Measurements from ENCODE around the gene ERF.

ERF gene

DNA sequence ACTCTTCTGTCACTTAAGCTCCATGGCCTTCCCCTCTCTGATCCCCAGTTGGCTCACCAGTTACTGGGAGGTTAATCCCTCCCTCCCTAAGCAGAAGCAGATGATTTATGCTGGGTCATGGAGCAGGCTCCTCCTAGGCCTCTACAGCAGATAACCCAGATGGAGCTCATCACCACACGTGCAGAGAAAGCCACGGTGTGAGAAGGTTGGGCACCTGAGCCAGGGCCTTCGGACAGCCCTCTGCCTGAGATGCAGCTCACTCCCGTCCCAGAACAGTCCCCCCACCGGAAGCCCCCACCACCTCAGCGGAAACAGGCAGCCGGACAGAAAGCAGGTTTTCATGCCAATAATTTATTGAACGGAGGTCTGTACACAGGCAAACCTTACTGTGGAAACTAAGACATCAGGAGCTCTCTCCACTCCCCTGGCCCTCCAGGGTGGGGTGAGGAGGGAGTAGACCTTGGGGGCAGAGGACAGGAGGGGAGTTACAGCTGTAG is 25.0 kb downstream of the ERF start:
- TF ChIP-seq, protein P1, sequence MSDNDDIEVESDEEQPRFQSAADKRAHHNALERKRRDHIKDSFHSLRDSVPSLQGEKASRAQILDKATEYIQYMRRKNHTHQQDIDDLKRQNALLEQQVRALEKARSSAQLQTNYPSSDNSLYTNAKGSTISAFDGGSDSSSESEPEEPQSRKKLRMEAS (IDR thresholded peaks at IDR 0.05; ENCODE audit: low read depth, low read length) = no peak
- TF ChIP-seq POLR2A (IDR thresholded peaks at IDR 0.05; ENCODE audit: extremely low read depth, insufficient read length) = no peak
- TF ChIP-seq, protein P2, sequence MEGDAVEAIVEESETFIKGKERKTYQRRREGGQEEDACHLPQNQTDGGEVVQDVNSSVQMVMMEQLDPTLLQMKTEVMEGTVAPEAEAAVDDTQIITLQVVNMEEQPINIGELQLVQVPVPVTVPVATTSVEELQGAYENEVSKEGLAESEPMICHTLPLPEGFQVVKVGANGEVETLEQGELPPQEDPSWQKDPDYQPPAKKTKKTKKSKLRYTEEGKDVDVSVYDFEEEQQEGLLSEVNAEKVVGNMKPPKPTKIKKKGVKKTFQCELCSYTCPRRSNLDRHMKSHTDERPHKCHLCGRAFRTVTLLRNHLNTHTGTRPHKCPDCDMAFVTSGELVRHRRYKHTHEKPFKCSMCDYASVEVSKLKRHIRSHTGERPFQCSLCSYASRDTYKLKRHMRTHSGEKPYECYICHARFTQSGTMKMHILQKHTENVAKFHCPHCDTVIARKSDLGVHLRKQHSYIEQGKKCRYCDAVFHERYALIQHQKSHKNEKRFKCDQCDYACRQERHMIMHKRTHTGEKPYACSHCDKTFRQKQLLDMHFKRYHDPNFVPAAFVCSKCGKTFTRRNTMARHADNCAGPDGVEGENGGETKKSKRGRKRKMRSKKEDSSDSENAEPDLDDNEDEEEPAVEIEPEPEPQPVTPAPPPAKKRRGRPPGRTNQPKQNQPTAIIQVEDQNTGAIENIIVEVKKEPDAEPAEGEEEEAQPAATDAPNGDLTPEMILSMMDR (IDR thresholded peaks at IDR 0.05; ENCODE audit: low read depth, low read length) = no peak
- no peak for TF ChIP-seq MYC (IDR thresholded peaks at IDR 0.05; ENCODE audit: low read depth, low read length)
- no peak overlapping the region for H3K4me3 ChIP-seq (ENCODE audit: low read depth, low read length)
- DNase-seq (ENCODE audit: low read depth) = no peak

DNA sequence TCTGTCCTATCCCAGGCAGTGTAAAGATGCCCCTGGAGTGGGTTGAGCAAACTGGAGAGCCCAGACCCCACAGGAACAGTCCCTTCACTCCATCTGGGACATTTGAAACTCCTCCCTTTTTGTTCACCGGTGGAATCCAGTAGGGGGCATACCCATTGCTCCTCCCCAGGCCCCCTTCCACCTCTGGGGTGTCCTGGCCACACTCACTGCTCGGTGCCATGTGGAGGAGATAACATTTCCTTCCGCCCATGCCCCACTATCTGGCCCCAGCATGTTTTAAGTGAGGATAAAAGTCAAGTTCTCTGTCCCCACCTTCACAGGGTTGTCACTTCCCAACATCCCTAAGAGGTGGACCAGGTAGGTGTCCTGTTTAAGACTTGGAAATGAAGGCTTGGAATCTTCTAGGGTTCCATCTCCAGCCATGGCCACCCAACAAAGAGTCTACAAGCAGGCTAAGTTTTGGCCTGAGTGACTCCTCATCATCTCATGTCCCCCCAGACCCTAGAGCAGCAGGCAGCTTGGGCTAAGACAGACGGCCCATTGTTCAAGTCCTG is 25.6 kb downstream of the ERF start:
- no peak overlapping the region for H3K4me3 ChIP-seq (ENCODE audit: low read depth, low read length)
- no peak for DNase-seq (ENCODE audit: low read depth)
- no peak for TF ChIP-seq POLR2A (IDR thresholded peaks at IDR 0.05; ENCODE audit: extremely low read depth, insufficient read length)
- TF ChIP-seq, protein P1 (IDR thresholded peaks at IDR 0.05; ENCODE audit: low read depth, low read length) = no peak
- TF ChIP-seq, protein P2 (IDR thresholded peaks at IDR 0.05; ENCODE audit: low read depth, low read length) = no peak
- no peak for TF ChIP-seq MYC (IDR thresholded peaks at IDR 0.05; ENCODE audit: low read depth, low read length)

DNA sequence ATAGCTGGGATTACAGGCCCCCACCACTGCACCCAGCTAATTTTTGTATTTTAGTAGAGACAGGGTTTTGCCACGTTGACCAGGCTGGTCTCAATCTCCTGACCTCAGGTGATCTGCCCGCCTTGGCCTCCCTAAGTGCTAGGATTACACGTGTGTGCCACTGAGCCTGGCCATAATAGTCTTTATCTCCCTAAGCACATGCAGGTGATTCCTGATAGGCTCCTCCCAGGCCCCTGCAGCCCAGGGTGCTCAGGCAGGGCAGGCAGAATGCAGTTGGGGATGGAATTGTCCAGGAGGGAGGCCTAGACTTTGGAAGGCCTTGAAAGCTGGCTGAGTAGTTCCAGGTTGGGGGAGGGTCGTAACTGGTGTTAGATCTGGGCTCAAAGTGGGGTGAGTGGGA is 26.3 kb downstream of the ERF start:
- no peak overlapping the region for H3K4me3 ChIP-seq (ENCODE audit: low read depth, low read length)
- TF ChIP-seq, protein P2 (IDR thresholded peaks at IDR 0.05; ENCODE audit: low read depth, low read length) = no peak
- TF ChIP-seq, protein P1 (IDR thresholded peaks at IDR 0.05; ENCODE audit: low read depth, low read length) = no peak
- TF ChIP-seq POLR2A (IDR thresholded peaks at IDR 0.05; ENCODE audit: extremely low read depth, insufficient read length) = no peak
- no peak for TF ChIP-seq MYC (IDR thresholded peaks at IDR 0.05; ENCODE audit: low read depth, low read length)
- DNase-seq (ENCODE audit: low read depth) = no peak

DNA sequence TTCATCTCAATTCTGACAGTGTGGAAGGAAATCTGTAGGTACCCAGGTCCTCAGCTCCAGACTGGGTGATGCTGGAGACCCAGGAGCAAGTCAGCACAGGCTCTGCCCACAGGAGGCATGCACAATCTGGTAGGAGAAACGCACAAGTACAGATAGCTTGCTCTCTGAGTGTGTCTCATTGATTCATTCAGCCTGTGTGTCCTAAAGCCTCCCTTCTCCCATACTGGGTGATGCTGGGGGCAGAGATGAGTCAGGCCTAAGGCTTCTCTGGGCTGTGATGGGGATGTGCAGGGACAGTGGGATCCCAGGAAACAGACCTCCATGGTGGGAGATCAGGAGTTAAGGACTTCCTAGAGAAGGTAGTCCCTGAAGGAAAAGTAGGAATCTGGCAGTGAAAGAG is 28.0 kb downstream of the ERF start:
- no peak overlapping the region for H3K4me3 ChIP-seq (ENCODE audit: low read depth, low read length)
- DNase-seq (ENCODE audit: low read depth) = no peak
- TF ChIP-seq, protein P1 (IDR thresholded peaks at IDR 0.05; ENCODE audit: low read depth, low read length) = no peak
- TF ChIP-seq, protein P2 (IDR thresholded peaks at IDR 0.05; ENCODE audit: low read depth, low read length) = no peak
- TF ChIP-seq POLR2A (IDR thresholded peaks at IDR 0.05; ENCODE audit: extremely low read depth, insufficient read length) (no peak), MYC (IDR thresholded peaks at IDR 0.05; ENCODE audit: low read depth, low read length) (no peak)

DNA sequence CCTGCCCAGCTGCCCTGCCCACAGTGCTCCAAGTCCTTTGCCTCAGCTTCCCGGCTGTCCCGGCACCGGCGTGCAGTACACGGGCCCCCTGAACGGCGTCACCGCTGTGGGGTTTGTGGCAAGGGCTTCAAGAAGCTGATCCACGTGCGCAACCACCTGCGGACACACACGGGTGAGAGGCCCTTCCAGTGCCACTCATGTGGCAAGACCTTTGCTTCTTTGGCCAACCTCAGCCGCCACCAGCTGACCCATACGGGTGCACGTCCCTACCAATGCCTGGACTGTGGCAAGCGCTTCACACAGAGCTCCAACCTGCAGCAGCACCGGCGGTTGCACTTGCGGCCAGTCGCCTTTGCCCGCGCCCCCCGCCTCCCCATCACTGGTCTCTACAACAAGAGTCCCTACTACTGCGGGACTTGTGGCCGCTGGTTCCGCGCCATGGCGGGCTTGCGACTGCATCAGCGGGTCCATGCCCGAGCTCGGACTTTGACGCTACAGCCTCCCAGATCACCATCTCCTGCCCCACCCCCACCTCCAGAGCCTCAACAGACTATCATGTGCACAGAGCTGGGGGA is 29.1 kb downstream of the ERF start:
- no peak overlapping the region for H3K4me3 ChIP-seq (ENCODE audit: low read depth, low read length)
- TF ChIP-seq POLR2A (IDR thresholded peaks at IDR 0.05; ENCODE audit: extremely low read depth, insufficient read length) (no peak), MYC (IDR thresholded peaks at IDR 0.05; ENCODE audit: low read depth, low read length) (no peak)
- TF ChIP-seq, protein P2 (IDR thresholded peaks at IDR 0.05; ENCODE audit: low read depth, low read length) = no peak
- TF ChIP-seq, protein P1 (IDR thresholded peaks at IDR 0.05; ENCODE audit: low read depth, low read length) = no peak
- DNase-seq (ENCODE audit: low read depth) = no peak
